Measurements from ENCODE around the gene KIF5C.

Gene KIF5C

GRCh38 chr2:149068996-149069888 lies 194.2 kb downstream of the KIF5C start:
- DNase-seq (ENCODE audit: low read depth in 1 of 2, low spot score in 1 of 2): peak in 1 of 2 experiments; percentile 8
- Histone ChIP-seq H3K4me3 (replicated peaks; ENCODE audit: insufficient read depth, low read length) (no peak overlapping the region), H3K27ac (replicated peaks) (no peak overlapping the region), H3K27me3 (ENCODE audit: insufficient read depth, poor library complexity, severe bottlenecking) (no peaks in the 10 kb centered on the region)
- TF ChIP-seq REST (IDR thresholded peaks at IDR 0.05; ENCODE audit: insufficient replicate concordance, low read depth) (no peak), POLR2AphosphoS5 (IDR thresholded peaks at IDR 0.05; ENCODE audit: low read depth) (no peak), CTCF (IDR thresholded peaks at IDR 0.05; ENCODE audit: insufficient read depth, low read length) (no peak), SPI1 (IDR thresholded peaks at IDR 0.05; ENCODE audit: borderline replicate concordance, low read depth) (no peak), GABPA (IDR thresholded peaks at IDR 0.05; ENCODE audit: low read depth) (no peak)

DNA sequence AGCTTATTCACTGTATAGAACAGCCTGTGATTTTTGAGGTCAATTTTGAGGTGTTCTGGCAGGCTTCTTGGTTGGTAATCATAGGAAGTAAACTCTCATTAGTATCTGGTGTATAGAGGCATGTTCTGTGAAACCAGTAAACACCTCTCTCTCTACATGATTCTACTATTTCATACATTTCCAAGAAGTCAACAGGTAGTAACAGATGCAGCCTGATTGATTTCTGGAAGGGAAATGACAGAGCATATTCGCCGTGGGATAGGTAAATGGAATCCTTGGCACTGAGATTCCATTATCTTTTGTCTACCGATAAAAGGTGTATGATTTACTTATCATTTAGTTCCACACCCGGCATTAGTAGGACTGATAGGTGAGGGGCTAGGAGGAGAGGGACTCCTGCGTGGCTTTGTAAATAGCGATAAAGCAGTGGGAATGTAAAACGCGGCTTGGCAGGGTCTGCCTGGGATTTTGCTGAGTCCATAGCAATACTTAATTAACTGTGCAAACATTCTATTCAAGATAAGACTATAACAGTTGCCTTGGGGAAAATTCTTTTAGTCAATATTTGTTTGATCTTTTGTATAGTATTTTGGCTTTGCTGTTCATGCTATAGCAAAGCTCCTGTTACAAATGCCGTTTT lies 195.8 kb downstream of the KIF5C start:
- Histone ChIP-seq H3K27me3 (ENCODE audit: insufficient read depth, poor library complexity, severe bottlenecking) (no peaks in the 10 kb centered on the region), H3K27ac (replicated peaks) (no peak overlapping the region), H3K4me3 (replicated peaks; ENCODE audit: insufficient read depth, low read length) (no peak overlapping the region)
- DNase-seq (ENCODE audit: low read depth in 1 of 2, low spot score in 1 of 2): no peak
- TF ChIP-seq POLR2AphosphoS5 (IDR thresholded peaks at IDR 0.05; ENCODE audit: low read depth) (no peak), REST (IDR thresholded peaks at IDR 0.05; ENCODE audit: insufficient replicate concordance, low read depth) (no peak), SPI1 (IDR thresholded peaks at IDR 0.05; ENCODE audit: borderline replicate concordance, low read depth) (no peak), CTCF (IDR thresholded peaks at IDR 0.05; ENCODE audit: insufficient read depth, low read length) (no peak), GABPA (IDR thresholded peaks at IDR 0.05; ENCODE audit: low read depth) (no peak)

DNA sequence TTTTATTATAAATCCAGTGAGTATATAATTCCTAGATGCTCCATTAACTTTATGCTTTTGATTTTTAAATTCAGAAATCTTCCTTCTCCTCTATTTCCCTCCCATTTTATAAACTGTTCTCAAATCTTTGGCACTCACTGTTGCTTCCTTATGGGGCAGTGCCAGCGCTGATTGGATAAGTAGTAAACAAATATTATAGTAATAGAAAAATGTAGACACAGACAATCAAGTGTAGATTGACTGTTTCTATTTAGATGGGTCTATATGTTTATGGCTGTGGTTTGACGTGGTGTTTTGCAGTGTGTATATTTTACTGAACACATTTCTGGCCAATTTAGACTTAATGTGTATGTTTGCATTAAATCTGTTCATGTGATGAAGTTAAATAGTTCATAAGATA lies 200.1 kb downstream of the KIF5C start:
- no peak overlapping the region for H3K27ac ChIP-seq (replicated peaks)
- no peak for DNase-seq (ENCODE audit: low read depth in 1 of 2, low spot score in 1 of 2)
- no peaks in the 10 kb centered on the region for H3K27me3 ChIP-seq (ENCODE audit: insufficient read depth, poor library complexity, severe bottlenecking)
- no peak for TF ChIP-seq REST (IDR thresholded peaks at IDR 0.05; ENCODE audit: insufficient replicate concordance, low read depth)
- H3K4me3 ChIP-seq (replicated peaks; ENCODE audit: insufficient read depth, low read length): no peak overlapping the region
